Measurements from ENCODE around the gene LRRIQ3. TPM values are rescaled to one million over a fixed set of nuclear protein-coding genes. Genes with fewer than 3 reads are reported as not detected.

The LRRIQ3 gene
- total RNA-seq = 0.24 and 0.43 TPM in 2 replicates

GRCh38 chr1:74197657-74198552, at the start of gene LRRIQ3, which contains the start of gene FPGT:
LRRIQ3 (minus strand) TSS chr1:74198176; CDS start chr1:74183684, 14,492 bp downstream.
FPGT (plus strand) TSS chr1:74198242; CDS start chr1:74198279, 37 bp downstream.

GRCh38 chr1:74235153-74235552, 37.2 kb upstream of the LRRIQ3 start, which contains the start of gene TNNI3K:
TNNI3K (plus strand) TSS chr1:74235387; CDS start chr1:74235452, 65 bp downstream.

Other genes with a start within 250 kb of the LRRIQ3 start
- 9.2 and 16.6 TPM in 2 replicates for gene FPGT, start 66 bp upstream of the LRRIQ3 start, total RNA-seq
- 0.24 and 3.6 TPM in 2 replicates for gene TNNI3K, start 37.2 kb upstream of the LRRIQ3 start, total RNA-seq